22Rv1 (cell line): Measurements from ENCODE around the gene HSP90AA1.

ENCODE experiments used
- CTCF ChIP-seq: fragments of 450-650 bp; IDR thresholded peaks from 2 replicates; pipeline ENCODE4 v1.5.1; 2017; ENCODE audit warnings: mild to moderate bottlenecking
- ZFX ChIP-seq: fragments of 450-650 bp; IDR thresholded peaks from 2 replicates; pipeline ENCODE4 v1.6.1; 2017; ENCODE audit warnings: antibody characterized with exemption, borderline replicate concordance

DNA sequence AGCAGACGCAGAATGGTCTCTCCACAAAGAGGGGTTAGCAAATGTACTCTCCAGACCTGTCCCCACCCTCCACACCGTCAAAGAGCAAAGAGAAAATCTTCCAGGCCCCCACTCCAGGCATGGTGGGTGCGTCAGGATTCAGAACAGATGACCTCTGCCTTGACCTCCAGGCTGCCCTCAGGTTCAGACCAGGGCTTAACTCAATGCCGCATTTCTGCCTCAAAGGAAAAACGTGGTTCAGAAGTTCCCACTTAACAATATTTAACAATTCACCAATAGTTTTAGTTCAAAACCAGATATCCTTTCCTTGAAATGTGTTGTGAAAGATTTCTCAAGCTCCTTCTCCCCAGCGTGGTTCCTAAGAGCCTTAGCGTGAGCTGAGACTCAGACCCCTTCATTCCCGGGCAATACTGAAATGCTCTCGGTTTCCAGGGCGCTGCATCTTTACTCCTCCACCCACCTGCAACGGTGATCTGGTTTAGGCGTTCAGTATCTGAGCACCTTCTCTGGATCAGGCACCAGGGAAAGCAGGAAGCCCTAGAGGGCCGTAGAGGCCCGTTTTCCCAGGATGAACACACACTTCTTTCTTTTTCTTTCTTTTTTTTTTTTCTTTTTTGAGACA is 22.9 kb downstream of the HSP90AA1 start:
- TF ChIP-seq CTCF, result no peak
- TF ChIP-seq ZFX, result no peak
